GM19351 (cell line): ENCODE results near the gene GABBR2.
"Not testable (repeated sequence)": the region's sequence is repeated elsewhere in the genome, so short reads cannot be mapped to it uniquely, and the experiment has no call there.

Experiments used
- ATAC-seq: cut with Tn5 transposase; IDR thresholded peaks from one replicate; pipeline ENCODE4 v1.9.1; 2021; ENCODE audit warnings: mild to moderate bottlenecking, moderate library complexity; ENCODE audit not compliant: unreplicated experiment

GABBR2 gene

GRCh38 chr9:98283143-98283542 lies 425.6 kb downstream of the GABBR2 start:
- ATAC-seq = not testable (repeated sequence)

GRCh38 chr9:98281281-98281680 lies 427.5 kb downstream of the GABBR2 start:
- no peak for ATAC-seq

- no peak for ATAC-seq
Observed at GRCh38 chr9:98280574-98280973, 428.2 kb downstream of the GABBR2 start.

GRCh38 chr9:98280162-98280561 lies 428.6 kb downstream of the GABBR2 start:
- no peak for ATAC-seq

- ATAC-seq = no peak
Observed at GRCh38 chr9:98276907-98277469, 431.7 kb downstream of the GABBR2 start.

GRCh38 chr9:98275159-98275558 lies 433.6 kb downstream of the GABBR2 start:
- ATAC-seq = no peak

GRCh38 chr9:98272083-98272482 lies 436.7 kb downstream of the GABBR2 start:
- no peak for ATAC-seq

- ATAC-seq = no peak
Observed at GRCh38 chr9:98271479-98271878, 437.3 kb downstream of the GABBR2 start.

- not testable (repeated sequence) for ATAC-seq
Observed at GRCh38 chr9:98270284-98270683, 438.5 kb downstream of the GABBR2 start.

- not testable (repeated sequence) for ATAC-seq
Observed at GRCh38 chr9:98269652-98270051, 439.1 kb downstream of the GABBR2 start.

GRCh38 chr9:98267556-98267955 lies 441.2 kb downstream of the GABBR2 start:
- not testable (repeated sequence) for ATAC-seq

GRCh38 chr9:98264516-98264915 lies 444.2 kb downstream of the GABBR2 start:
- ATAC-seq = no peak

GRCh38 chr9:98263482-98264357 lies 445.0 kb downstream of the GABBR2 start:
- ATAC-seq = peak; percentile 80

- ATAC-seq = no peak
Observed at GRCh38 chr9:98263080-98263479, 445.7 kb downstream of the GABBR2 start.

GRCh38 chr9:98262056-98262455 lies 446.7 kb downstream of the GABBR2 start:
- ATAC-seq = no peak

GRCh38 chr9:98260635-98261034 lies 448.1 kb downstream of the GABBR2 start:
- no peak for ATAC-seq

- ATAC-seq = no peak
Observed at GRCh38 chr9:98259791-98260190, 448.9 kb downstream of the GABBR2 start.

- no peak for ATAC-seq
Observed at GRCh38 chr9:98256756-98257155, 452.0 kb downstream of the GABBR2 start.

- ATAC-seq = peak; percentile 91
Observed at GRCh38 chr9:98255578-98256296, 453.0 kb downstream of the GABBR2 start, which contains the start of gene TBC1D2. TSS of gene TBC1D2 (minus strand) at chr9:98255649. CDS start at chr9:98255541, 108 bp downstream.

GRCh38 chr9:98255061-98255577 lies 453.6 kb downstream of the GABBR2 start:
- peak; percentile 29 for ATAC-seq
